GM23338 (cell line): Measurements from ENCODE around the gene ADRA2B. TPM values are rescaled to one million over a fixed set of nuclear protein-coding genes. Genes with fewer than 3 reads are reported as not detected.

Source experiments
- ATAC-seq: fragments of 200-7000 bp; cut with Tn5 transposase; 3 replicates; pipeline ENCODE4 v1.9.1; 2020
- DNase-seq: peaks from one replicate; pipeline ENCODE4 v3.0.0-alpha.2; 2015; ENCODE audit warnings: low spot score
- H2AFZ ChIP-seq: fragments of 200-600 bp; sonication (generic); 2 replicates; pipeline ENCODE4 v1.8.0; 2016; ENCODE audit warnings: antibody characterized with exemption, mild to moderate bottlenecking, moderate library complexity
- H3F3A ChIP-seq: fragments of 200-600 bp; sonication (generic); replicated peaks from 2 replicates; pipeline ENCODE4 v1.8.0; 2017; ENCODE audit warnings: antibody characterized with exemption, mixed run types, low read depth
- H3K27ac ChIP-seq: fragments of 200-600 bp; sonication (generic); 2 replicates; pipeline ENCODE4 v1.6.1; 2016; ENCODE audit warnings: low read depth
- H3K27me3 ChIP-seq: fragments of 200-600 bp; sonication (generic); 2 replicates; pipeline ENCODE4 v1.8.0; 2016; ENCODE audit warnings: mild to moderate bottlenecking, mixed run types, moderate library complexity; ENCODE audit not compliant: insufficient read depth
- H3K36me3 ChIP-seq: fragments of 200-600 bp; sonication (generic); 2 replicates; pipeline ENCODE4 v1.8.0; 2016; ENCODE audit warnings: mild to moderate bottlenecking; ENCODE audit not compliant: insufficient read depth
- H3K4me1 ChIP-seq: fragments of 200-600 bp; sonication (generic); 2 replicates; pipeline ENCODE4 v1.8.0; 2016; ENCODE audit warnings: mild to moderate bottlenecking, moderate library complexity; ENCODE audit not compliant: insufficient read depth
- H3K4me2 ChIP-seq: fragments of 200-600 bp; sonication (generic); 2 replicates; pipeline ENCODE4 v1.7.1; 2017; ENCODE audit warnings: mixed run types
- H3K4me3 ChIP-seq: fragments of 200-600 bp; sonication (generic); 2 replicates; pipeline ENCODE4 v1.6.1; 2016; ENCODE audit warnings: mixed run types
- H3K79me2 ChIP-seq: fragments of 200-600 bp; sonication (generic); replicated peaks from 2 replicates; pipeline ENCODE4 v1.8.0; 2017; ENCODE audit warnings: mild to moderate bottlenecking; ENCODE audit not compliant: insufficient read depth
- H3K9me2 ChIP-seq: fragments of 200-600 bp; sonication (generic); 2 replicates; pipeline ENCODE4 v1.8.0; 2017; ENCODE audit not compliant: insufficient read depth
- H4K20me1 ChIP-seq: fragments of 200-600 bp; sonication (generic); replicated peaks from 2 replicates; pipeline ENCODE4 v1.8.0; 2017; ENCODE audit warnings: mild to moderate bottlenecking; ENCODE audit not compliant: insufficient read depth
- H3K27ac Mint-ChIP-seq: 2 replicates; pipeline ENCODE4 v1.8.0; 2020; ENCODE audit warnings: inconsistent platforms, mild to moderate bottlenecking, moderate library complexity, mixed read lengths
- H3K27me3 Mint-ChIP-seq: 3 replicates; pipeline ENCODE4 v1.8.0; 2022; ENCODE audit warnings: low read depth, mild to moderate bottlenecking, moderate library complexity, mixed read lengths, inconsistent platforms; ENCODE audit not compliant: insufficient read depth, poor library complexity
- H3K36me3 Mint-ChIP-seq: 3 replicates; pipeline ENCODE4 v1.8.0; 2021; ENCODE audit warnings: low read depth, mild to moderate bottlenecking, inconsistent platforms, moderate library complexity, mixed read lengths
- H3K4me1 Mint-ChIP-seq: 3 replicates; pipeline ENCODE4 v1.8.0; 2020; ENCODE audit warnings: mild to moderate bottlenecking, inconsistent platforms, mixed read lengths
- H3K4me3 Mint-ChIP-seq: 3 replicates; pipeline ENCODE4 v1.8.0; 2021; ENCODE audit warnings: moderate library complexity, mild to moderate bottlenecking, inconsistent platforms, mixed read lengths
- H3K9me3 Mint-ChIP-seq: 3 replicates; pipeline ENCODE4 v1.8.0; 2020; ENCODE audit warnings: moderate library complexity, mild to moderate bottlenecking, inconsistent platforms, mixed read lengths
- CREB1 ChIP-seq: fragments of 250-450 bp; sonication (Bioruptor Pico); IDR thresholded peaks from 2 replicates; pipeline ENCODE4 v1.5.0; 2020; ENCODE audit warnings: low read depth, mild to moderate bottlenecking, moderate library complexity
- ETS1 ChIP-seq: IDR thresholded peaks from 2 replicates; pipeline ENCODE4 v1.6.1; 2016; ENCODE audit warnings: antibody characterized with exemption
- EZH2 ChIP-seq: fragments of 200-600 bp; sonication (generic); IDR thresholded peaks from one replicate; pipeline ENCODE4 v1.8.0; 2017; ENCODE audit warnings: antibody characterized with exemption, mild to moderate bottlenecking, low read depth; ENCODE audit not compliant: unreplicated experiment
- EZH2phosphoT487 ChIP-seq: fragments of 200-600 bp; sonication (generic); IDR thresholded peaks from one replicate; pipeline ENCODE4 v1.8.1; 2018; ENCODE audit warnings: antibody characterized with exemption; ENCODE audit not compliant: unreplicated experiment
- JUNB ChIP-seq: IDR thresholded peaks from one replicate; pipeline ENCODE4 v1.6.1; 2016; ENCODE audit warnings: antibody characterized with exemption; ENCODE audit not compliant: unreplicated experiment
- NANOG ChIP-seq: IDR thresholded peaks from 2 replicates; pipeline ENCODE4 v1.6.1; 2016; ENCODE audit warnings: antibody characterized with exemption, borderline replicate concordance
- POLR2AphosphoS5 ChIP-seq: IDR thresholded peaks from 2 replicates; pipeline ENCODE4 v1.6.1; 2016; ENCODE audit warnings: antibody characterized with exemption, low read depth
- STAT1 ChIP-seq: IDR thresholded peaks from one replicate; pipeline ENCODE4 v1.6.1; 2016; ENCODE audit warnings: antibody characterized with exemption; ENCODE audit not compliant: unreplicated experiment
- ZNF114 ChIP-seq: fragments of 250-450 bp; sonication (Bioruptor Pico); IDR thresholded peaks from 2 replicates; pipeline ENCODE4 v1.5.0; 2020; ENCODE audit warnings: mild to moderate bottlenecking, moderate library complexity
- ZNF331 ChIP-seq: fragments of 250-450 bp; sonication (Bioruptor Pico); IDR thresholded peaks from 2 replicates; pipeline ENCODE4 v1.5.0; 2020; ENCODE audit warnings: low read depth, mild to moderate bottlenecking, moderate library complexity
- ZNF462 ChIP-seq: fragments of 250-450 bp; sonication (Bioruptor Pico); IDR thresholded peaks from 2 replicates; pipeline ENCODE4 v1.5.0; 2020; ENCODE audit warnings: mild to moderate bottlenecking, moderate library complexity
- polyA plus RNA-seq: library from polyadenylated mRNA; unstranded; fragments of >200 nt; fragmentation: Nextera tagmentation; extraction: Ambion mirVana; gene quantifications from 2 replicates; pipeline ENCODE4 v1.2.1, GENCODE V29; 2016
- total RNA-seq: library from RNA; depleted of rRNA; stranded (reverse); fragments of >200 nt; shearing (Covaris generic); gene quantifications from 2 replicates; pipeline ENCODE4 v1.2.3, GENCODE V29; 2014
- TF ChIP-seq, protein P1 (sequence below), 2 experiments: fragments of 200-600 bp in 1 of 2; sonication (generic) in 1 of 2; conservative IDR thresholded peaks; 2 replicates each; pipeline versions ENCODE4 v1.5.1 to v1.6.1; 2016 to 2017; ENCODE audit warnings: antibody characterized with exemption in 2 of 2, low read depth in 2 of 2, mild to moderate bottlenecking in 2 of 2, moderate library complexity in 1 of 2
- TF ChIP-seq, protein P2 (sequence below): IDR thresholded peaks from one replicate; pipeline ENCODE4 v1.6.1; 2018; ENCODE audit warnings: antibody characterized with exemption; ENCODE audit not compliant: unreplicated experiment

The ADRA2B gene
- total and polyA plus RNA-seq, 2 experiments from 2014 or later: 1.7 to 5.9 TPM

DNA sequence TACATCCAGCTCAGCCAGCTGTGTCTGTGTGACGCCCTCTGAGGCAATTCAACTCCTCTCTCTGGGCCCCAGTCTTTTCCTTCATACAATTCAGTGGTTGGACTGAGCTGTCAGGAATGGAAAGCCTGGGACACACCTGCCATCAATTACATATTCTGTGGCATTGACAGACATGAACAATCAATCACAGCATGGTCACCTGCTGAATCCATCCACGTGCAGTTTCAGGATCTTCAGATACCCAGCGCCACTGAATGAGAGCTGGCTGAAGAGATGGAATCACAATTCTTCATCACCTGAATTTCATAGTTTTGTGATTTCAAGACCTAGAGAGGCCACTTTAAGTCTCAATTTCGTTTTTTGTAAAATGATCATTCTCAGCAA is 5.1 kb downstream of the ADRA2B start:
- Histone ChIP-seq H3K4me2 (no peak overlapping the region), H3K4me3 (no peak overlapping the region), H3K4me1 (peaks cover 20% of the 10 kb centered on the region), H3F3A (no peaks in the 10 kb centered on the region), H3K27me3 (peaks cover 14% of the 10 kb centered on the region), H4K20me1 (no peaks in the 10 kb centered on the region), H3K9me2 (no peaks in the 10 kb centered on the region), H3K79me2 (no peaks in the 10 kb centered on the region), H2AFZ (no peak overlapping the region), H3K27ac (no peak overlapping the region), H3K36me3 (no peaks in the 10 kb centered on the region)
- TF ChIP-seq JUNB (no peak), STAT1 (no peak), ZNF462 (no peak), ETS1 (no peak), CREB1 (CRISPR knock-in tag) (no peak), ZNF114 (CRISPR knock-in tag) (no peak), NANOG (no peak), ZNF331 (no peak), EZH2 (no peak), POLR2AphosphoS5 (no peak), EZH2phosphoT487 (no peak)
- TF ChIP-seq, protein P1, sequence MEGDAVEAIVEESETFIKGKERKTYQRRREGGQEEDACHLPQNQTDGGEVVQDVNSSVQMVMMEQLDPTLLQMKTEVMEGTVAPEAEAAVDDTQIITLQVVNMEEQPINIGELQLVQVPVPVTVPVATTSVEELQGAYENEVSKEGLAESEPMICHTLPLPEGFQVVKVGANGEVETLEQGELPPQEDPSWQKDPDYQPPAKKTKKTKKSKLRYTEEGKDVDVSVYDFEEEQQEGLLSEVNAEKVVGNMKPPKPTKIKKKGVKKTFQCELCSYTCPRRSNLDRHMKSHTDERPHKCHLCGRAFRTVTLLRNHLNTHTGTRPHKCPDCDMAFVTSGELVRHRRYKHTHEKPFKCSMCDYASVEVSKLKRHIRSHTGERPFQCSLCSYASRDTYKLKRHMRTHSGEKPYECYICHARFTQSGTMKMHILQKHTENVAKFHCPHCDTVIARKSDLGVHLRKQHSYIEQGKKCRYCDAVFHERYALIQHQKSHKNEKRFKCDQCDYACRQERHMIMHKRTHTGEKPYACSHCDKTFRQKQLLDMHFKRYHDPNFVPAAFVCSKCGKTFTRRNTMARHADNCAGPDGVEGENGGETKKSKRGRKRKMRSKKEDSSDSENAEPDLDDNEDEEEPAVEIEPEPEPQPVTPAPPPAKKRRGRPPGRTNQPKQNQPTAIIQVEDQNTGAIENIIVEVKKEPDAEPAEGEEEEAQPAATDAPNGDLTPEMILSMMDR (conservative IDR thresholded peaks at IDR 0.05; ENCODE audit: low read depth in 2 of 2): no peak
- TF ChIP-seq, protein P2, sequence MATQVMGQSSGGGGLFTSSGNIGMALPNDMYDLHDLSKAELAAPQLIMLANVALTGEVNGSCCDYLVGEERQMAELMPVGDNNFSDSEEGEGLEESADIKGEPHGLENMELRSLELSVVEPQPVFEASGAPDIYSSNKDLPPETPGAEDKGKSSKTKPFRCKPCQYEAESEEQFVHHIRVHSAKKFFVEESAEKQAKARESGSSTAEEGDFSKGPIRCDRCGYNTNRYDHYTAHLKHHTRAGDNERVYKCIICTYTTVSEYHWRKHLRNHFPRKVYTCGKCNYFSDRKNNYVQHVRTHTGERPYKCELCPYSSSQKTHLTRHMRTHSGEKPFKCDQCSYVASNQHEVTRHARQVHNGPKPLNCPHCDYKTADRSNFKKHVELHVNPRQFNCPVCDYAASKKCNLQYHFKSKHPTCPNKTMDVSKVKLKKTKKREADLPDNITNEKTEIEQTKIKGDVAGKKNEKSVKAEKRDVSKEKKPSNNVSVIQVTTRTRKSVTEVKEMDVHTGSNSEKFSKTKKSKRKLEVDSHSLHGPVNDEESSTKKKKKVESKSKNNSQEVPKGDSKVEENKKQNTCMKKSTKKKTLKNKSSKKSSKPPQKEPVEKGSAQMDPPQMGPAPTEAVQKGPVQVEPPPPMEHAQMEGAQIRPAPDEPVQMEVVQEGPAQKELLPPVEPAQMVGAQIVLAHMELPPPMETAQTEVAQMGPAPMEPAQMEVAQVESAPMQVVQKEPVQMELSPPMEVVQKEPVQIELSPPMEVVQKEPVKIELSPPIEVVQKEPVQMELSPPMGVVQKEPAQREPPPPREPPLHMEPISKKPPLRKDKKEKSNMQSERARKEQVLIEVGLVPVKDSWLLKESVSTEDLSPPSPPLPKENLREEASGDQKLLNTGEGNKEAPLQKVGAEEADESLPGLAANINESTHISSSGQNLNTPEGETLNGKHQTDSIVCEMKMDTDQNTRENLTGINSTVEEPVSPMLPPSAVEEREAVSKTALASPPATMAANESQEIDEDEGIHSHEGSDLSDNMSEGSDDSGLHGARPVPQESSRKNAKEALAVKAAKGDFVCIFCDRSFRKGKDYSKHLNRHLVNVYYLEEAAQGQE: no peak
- peaks cover 24% of the 10 kb centered on the region for H3K27me3 Mint-ChIP-seq
- ATAC-seq: no peak
- no peak for DNase-seq
- H3K27ac Mint-ChIP-seq: no peak overlapping the region
- no peak overlapping the region for H3K4me3 Mint-ChIP-seq
- H3K36me3 Mint-ChIP-seq: no peaks in the 10 kb centered on the region
- peaks cover 33% of the 10 kb centered on the region for H3K4me1 Mint-ChIP-seq
- peaks cover 4% of the 10 kb centered on the region; the same call in 2 of the 3 replicates for H3K9me3 Mint-ChIP-seq
